HG03432 (cell line): ENCODE results near the gene PRCC.

Experiments used
- ATAC-seq: cut with Tn5 transposase; IDR thresholded peaks from one replicate; pipeline ENCODE4 v1.9.1; 2021; ENCODE audit warnings: mild to moderate bottlenecking, moderate library complexity; ENCODE audit not compliant: unreplicated experiment

PRCC gene

DNA sequence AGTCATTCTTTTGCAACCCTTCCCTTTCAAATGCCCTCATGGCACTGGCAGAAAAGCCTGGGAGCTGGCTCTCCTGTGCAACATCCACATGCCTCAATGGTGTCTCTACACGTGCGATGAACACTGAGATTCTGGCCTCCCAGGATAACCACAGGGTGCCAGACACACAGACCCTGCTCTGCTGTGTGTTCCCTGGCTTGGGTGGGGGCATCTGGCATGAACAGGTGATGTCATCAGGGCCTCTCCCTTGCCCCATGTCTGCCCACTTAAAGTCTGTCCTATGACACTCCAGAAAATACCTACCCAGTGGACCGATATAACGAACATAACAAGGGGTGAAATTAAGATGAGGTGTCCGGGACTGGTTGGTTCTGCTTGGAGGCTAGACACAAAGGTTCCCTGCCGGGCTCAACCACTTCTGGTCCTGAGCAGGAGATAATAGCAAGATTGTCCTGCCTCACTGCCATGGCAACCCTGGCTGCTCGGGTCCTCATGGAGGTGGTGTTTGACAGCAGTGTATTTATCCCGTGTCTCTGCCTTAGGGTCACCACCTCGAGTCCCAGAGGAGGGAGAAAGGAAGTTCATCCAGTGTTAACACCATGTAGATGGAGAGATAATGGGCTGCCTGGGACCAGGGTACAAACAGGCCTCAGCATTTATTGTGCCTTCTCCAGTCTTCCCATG is 72.2 kb downstream of the PRCC start:
- no peak for ATAC-seq

DNA sequence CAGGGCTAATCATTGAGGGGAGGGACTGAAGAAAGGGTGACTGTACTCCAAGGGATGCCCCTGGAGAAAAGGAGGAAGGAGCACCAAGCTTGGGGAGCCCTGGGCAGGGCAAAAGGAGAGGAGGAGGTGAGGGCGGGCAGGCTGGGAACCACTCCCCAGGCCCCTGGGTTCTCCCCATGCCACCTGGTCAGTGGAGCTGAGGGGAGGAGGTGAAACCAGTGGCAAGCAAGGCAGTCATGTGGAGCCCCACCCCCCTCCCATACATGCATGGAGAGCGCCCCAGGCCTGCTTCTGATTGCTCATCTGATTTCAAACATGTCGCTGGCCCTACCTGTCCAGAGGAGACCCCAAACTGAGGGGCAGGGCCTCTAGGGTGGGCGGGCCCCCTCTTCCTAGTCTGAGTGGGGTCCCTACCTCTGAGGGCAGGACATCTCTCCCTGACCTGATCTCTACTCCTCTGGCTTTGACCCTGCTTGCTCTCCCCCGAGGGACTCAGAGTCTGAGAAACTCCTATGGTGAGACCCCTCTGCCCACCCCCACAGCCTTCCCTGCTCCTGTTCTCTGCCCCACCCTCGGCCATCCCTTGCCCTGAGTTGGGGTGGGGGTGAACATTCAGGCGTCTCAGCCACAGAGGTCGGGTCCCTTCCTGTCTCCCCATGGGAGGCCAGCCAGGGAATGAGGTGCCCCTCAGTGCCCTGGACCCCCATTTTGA is 73.0 kb downstream of the PRCC start:
- ATAC-seq = no peak

DNA sequence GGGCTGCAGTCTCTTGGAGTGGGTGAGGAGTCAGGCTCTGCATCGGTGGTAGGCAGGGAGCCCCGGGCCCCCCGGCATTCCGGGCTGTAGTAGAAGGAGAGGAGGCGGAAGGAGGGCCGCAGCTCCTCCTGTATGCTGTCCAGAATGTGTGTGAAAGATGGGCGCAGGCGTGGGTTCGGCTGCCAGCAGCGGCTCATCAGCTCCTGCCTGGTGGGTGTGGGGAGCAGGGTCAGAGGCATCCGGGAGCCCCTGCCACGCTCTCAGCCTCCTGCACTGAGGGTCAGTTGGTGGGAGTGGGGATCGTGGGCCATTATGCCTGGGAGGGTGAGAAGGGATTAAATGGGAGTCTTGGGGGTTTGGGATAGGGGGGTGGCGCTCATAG is 73.6 kb downstream of the PRCC start:
- ATAC-seq = no peak

DNA sequence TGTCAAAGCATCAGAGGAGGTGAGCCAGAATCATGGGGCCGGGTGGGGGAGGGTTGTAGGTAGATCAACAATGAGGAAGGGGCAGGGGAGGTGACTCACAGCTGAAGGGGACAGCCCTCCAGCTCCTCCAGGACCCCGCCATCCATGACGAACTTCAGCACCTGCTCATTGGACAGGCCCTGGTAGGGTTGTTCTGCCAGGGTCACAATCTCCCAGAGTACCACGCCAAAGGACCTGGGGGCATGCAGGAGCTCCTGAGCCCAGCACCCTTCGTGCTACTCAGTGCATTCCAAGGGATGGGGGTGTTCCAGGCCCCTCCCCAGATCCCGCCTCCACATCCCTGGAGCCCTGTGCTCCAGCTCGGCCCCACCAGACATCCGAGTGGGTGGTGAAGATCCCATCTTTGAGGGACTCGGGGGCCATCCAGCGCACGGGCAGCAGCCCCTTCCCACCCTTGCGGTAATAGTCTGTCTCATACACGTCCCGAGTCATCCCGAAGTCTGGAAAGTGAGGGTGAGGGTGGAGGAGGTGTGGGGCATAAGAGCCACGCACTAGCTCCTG is 74.0 kb downstream of the PRCC start:
- no peak for ATAC-seq

DNA sequence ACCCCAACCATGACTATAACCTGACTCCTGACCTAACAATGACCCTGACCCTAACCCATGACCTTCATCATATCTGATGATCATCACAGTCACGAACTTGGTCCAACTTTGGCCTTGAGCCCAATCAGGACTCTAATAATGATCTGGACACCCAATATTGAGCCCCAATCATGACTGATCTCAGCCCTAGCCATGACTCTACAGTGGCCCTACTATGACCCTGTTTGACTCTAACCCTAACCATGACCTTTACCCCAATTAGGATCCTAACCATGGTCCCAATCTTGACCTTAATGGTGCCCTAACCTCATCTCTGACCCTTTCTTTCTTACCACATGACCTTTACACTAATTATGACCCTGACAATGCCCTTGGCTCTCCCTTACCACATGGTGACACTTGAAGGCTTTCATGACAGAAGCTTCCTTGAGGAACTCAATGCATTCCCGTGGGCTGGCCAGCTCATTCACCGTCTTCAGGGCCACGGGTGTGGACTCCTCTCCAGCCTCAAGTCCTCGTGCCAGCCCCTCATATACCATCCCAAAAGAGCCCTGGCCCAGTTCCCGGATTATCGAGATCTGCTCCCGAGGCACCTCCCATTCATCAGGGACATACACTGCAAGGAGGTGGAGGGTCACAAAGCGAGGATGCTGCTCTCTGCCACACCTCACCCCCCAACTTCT is 75.4 kb downstream of the PRCC start:
- no peak for ATAC-seq

DNA sequence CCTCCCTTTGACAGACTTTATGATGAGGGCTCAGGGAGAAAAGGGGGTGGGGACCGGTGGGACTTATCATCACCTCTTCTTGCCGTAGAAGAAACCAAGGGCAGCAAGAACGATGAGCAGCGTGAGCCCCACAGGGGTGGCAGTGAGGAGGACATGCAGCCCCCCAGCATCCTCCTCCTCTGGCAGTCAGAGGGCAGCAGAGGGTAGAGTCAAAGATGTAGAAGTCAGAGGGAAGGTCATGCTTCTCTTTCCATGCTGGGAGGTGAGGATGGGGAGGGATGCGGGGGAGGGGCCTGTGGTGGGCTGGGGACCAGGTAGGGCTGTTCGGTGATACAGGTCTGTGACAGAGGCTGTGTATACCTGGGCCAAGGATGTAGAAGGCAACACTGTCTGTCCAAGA is 76.8 kb downstream of the PRCC start:
- no peak for ATAC-seq

DNA sequence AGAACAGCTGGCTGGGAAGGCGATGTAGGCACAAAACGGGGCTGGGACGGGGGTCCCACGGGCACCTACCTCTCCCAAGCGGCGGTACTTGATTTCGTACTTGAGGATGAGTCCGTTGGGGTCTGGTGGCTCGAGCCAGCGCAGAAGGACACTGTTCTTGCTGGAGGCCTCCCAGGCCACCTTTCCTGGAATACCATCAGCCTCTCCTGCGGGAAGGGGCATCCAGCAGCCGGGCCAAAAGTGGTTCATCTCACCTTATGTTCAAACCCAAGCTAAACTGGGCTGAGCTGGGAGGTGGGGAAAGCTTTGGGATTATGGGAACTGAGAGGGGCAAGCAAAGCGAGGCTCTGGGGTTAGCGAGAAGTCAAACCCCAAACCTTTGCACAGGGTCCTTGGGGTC is 77.3 kb downstream of the PRCC start:
- ATAC-seq = no peak

DNA sequence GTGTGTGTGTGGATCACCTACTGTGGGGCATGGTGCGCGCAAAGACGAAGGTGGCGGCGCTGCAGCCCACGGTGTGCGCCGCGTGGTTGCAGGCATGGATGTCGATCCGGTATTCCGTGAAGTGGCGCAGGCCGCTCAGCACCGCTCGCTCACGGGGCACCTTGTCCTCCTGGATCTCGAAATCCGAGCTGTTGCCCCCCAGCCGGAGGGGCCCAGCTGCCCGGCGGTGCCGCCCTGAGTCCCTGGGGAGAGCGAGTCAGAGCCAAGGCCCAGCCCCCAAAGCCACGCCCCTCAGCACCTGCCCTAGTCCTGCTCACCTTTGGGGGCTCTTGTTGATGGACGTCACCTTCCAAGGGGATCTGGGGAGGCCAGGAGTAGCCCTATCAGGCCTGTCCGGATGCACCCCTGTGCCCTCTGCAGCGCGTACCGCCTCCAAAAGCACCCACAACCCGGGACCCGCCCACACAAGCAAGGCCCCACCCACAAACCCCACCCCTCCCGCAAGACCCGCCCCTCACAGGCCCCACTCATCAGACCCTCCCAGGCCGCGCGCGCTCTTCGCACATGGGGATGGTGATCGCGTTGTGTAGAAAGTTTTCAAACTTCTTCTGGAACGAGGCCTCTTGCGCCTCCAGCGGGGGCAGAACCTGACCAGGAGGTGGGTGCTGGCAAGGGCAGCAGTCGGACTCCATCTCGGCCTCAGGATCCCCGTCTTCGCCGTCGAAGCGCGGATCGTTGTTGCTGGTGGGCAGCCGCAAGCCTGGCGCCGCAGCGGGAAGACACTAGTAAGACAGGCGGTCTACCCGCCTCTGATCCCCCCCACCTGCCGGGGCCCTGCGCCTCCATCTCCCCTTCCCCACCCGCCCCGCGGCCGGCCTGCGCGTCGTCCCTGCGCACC is 78.0 kb downstream of the PRCC start:
- ATAC-seq = no peak

DNA sequence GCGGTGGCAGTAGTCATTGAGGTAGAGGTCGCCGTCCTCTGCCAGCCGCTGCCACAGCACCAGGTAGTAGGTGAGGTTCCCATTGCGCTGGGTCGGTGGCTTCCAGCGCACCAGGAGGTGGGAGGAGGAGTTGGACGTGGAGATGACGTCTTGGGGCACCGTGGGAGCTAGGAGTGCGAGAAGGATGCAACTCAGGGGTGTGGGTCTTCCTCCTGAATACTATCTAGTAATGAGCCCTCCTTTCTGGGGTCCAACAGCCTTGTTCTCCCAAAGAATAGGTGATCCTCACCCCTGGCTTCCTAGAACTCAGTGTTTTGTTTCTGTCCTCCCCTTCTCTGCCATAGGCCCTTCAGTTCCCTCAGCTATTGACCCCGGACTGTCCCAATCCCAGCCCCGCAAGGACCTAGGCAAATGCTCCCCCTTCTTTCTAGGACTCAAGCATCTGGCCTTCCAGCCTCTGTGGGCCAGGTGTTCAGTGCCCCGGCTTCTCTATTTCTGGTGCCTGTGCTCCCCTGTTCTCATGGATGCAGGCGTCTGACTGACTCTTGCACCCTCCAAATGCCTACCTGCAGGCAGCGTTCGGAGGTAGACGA is 78.7 kb downstream of the PRCC start:
- ATAC-seq = no peak

DNA sequence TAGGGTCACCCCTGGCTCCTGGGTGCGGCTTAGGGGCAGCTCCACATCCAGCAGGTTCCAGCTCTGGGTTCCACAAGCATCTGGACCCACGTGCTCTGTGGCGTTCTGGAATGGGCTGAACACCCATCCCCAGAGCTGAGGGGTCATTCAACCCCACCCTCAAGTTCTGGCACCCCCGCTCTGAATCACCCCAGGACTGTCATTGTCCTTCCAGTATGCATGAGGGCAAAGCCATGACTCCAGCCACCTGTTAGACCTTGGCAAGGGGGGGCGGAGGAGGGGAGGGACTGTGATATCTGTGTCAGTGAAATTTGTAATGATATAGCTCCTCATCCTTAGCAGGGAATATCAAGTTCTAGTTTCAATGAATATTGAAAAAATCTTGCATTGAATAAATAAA is 79.3 kb downstream of the PRCC start:
- ATAC-seq = no peak

DNA sequence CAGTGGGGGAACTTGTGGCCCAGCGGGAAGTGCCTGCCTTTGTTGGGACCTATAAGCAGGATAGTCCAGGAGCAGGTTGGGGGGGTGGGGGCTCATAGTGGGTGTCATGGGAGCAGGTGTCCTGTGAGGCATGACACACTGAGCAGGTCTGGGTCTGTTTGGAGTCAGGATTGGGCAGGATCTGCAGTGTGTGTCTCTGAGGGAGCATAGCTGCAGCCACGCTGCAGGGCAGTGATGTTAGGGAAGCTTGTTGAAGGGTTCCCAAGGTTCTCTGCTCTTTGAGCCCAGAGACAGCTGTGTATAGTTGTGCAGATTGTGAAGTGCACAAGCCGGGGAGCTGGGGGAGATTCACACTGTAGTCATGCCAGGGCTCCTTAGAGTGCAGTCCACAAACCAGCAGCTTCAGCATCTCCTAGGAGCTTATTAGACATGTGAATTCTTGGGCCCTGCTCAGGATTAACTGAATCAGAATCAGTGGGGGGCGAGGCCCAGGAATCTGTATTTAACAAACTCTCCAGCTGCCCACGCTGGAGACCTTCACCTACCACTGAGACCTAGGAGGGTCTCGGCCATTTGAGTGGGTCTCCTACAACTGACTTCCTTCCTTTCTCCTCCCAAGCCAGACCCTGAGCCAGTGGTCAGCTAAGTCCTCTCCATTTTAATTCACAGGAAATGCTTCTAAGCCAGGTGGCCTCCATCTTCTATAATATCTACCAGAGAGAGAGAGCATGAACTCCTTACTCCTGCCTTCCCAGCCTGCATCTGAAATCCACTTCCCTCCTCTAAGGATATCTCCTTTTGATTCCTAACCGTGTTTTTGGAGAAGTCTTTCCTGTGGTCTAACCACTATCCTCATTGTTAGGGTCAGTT is 80.5 kb downstream of the PRCC start:
- ATAC-seq = no peak

DNA sequence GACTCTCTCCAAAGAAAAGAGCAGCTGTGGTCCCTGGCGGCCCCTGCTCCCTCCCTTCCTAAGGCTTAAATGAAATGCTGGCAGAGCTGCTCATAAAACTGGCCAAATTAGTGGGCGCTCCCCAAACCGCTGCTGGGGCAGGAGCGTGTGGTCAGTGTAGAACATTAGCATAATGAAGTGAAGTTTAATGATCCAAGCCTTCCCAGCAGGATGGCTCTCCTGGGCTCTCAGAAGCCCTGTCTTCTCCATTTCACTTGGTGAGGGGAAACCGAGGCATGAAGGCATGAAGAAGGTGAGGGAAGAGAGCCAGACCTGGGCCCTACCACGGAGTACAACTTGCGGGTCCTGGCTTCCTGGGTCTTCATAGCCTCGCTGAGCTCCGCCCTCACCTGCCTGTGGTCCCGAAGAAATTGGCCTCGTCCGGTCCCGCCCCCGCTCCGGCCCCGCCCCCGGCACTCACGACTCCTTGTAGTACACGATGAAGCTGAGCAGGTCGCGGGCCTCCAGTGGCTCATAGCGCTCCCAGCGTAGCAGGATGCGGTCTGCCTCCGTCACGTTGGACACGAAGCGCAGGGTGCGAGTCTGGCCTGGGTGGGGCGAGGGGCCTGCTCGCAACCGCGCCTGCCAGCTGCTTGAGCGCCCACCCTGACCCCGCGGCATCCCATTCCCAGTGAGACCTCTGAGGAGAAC is 81.3 kb downstream of the PRCC start:
- ATAC-seq = no peak

DNA sequence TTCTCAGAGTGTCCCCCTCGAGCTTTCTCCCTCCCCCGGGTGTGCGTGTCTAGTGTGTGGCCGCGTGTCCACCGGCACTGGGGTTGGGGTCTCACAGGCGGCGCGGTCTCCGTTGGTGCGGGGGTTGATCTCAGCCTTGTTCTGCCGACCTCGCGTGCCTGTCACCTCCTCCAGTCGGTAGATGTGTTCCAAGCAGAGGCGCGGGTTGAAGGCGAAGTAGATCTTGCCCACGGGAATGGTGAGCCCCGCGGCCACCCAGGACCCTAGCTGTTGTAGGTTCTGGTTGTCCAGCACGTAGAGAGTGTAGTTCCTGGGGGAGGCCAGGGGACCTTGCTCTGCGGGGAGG is 81.8 kb downstream of the PRCC start:
- no peak for ATAC-seq
